SK-MEL-5 (cell line): ENCODE data around the gene CACNA1D. TPM values are rescaled to one million over a fixed set of nuclear protein-coding genes. Genes with fewer than 3 reads are reported as not detected.
"Not testable (repeated sequence)": the region's sequence is repeated elsewhere in the genome, so short reads cannot be mapped to it uniquely, and the experiment has no call there.

ENCODE experiments used
- DNase-seq: peaks from one replicate; pipeline ENCODE4 v3.0.0-alpha.2; 2016; ENCODE audit warnings: low read depth, low spot score
- in situ Hi-C: cut with HindIII; loops from 2 replicates; pipeline ENCODE4 v1.10.0; 2016; ENCODE audit warnings: low sequenced_read_pairs, high pct_unique_total_duplicates, low pct_unique_long_range_greater_than_20kb
- polyA plus RNA-seq, 2 experiments: library from polyadenylated mRNA; depleted of rRNA; stranded (reverse); fragments of >200 nt; gene quantifications; 2 replicates each; pipeline ENCODE4 v1.2.3, GENCODE V29; 2015
- total RNA-seq: library from RNA; depleted of rRNA; stranded (reverse); fragments of >200 nt; shearing (Covaris generic); gene quantifications from 2 replicates; pipeline ENCODE4 v1.2.3, GENCODE V29; 2014; rRNA removed

The CACNA1D gene
- total RNA-seq: 3.2 and 5.3 TPM in 2 replicates
- 3.2 and 6.1 TPM in 2 replicates for polyA plus RNA-seq (2015; cell fraction: cytosol; rRNA removed)
- polyA plus RNA-seq (2015; cell fraction: nucleus; rRNA removed): 12.1 and 33.1 TPM in 2 replicates

DNA sequence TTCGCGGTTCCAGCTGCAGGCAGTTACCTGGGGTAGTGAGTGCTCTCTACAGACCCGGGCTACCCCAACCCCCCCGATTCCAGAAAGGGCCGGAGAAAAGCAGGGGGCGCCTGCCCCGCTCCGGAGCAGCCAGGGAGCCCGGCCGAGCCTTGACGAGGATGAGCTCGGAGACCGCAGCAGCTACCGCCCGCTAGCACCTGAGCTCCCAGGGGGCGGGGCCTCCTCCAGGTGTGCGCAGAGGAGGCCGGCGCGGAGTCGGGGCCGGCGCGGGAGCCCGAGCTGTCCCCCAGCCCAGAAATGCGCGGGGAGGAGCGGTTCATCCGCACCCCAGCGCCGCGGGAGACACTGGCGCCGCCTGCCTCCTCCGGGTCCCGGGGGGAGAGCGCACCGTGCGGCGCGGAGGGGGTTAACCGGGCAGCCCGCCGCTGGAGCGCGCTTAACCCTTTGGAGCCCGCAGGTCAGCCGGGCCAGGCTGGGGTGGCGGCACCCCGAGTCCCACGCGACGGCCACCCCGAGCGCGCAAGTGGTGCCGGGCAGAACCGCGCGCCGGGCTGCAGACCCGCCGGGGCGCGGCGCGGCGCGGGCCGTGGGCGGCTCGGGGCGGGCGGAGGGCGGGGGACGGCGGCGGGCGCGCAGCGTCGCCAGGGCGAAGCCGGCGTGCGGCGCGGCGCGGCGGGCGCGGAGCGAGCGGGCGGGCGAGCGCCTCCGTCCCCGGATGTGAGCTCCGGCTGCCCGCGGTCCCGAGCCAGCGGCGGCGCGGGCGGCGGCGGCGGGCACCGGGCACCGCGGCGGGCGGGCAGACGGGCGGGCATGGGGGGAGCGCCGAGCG is at the start of gene CACNA1D:
Gene CACNA1D, plus strand, starts transcription at position 649 of the 829 bp plus-strand sequence. CDS start 556 bp downstream, outside the sequence.
- peak; percentile 36 for DNase-seq
- in situ Hi-C loops: no loop called here

DNA sequence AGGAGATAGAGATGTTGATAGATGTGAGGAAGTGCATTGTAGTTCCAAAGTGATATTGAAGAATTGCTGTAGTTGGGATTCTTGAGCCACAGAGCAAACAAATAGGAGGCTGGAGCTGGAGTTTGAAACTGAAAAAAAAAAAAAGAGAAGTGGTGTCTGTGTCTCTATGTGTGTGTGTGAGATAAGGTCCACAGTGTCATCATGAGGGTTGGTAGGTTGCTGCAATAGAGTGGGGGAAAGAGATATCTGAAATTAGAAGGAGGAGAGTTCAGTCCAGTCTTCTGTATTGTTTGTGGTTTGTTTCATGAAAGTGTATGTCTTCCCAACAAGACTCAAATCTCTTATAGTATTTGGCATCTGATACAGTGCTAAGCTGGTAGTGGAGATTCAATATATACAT is 37.3 kb upstream of the CACNA1D start:
- DNase-seq: no peak
- in situ Hi-C loops: no loop called here

- in situ Hi-C loops: no loop called here
- no peak for DNase-seq
Observed at GRCh38 chr3:53460326-53460725, 34.1 kb upstream of the CACNA1D start.

GRCh38 chr3:53464424-53464823 is 30.0 kb upstream of the CACNA1D start:
- in situ Hi-C loops: no loop called here
- no peak for DNase-seq

DNA sequence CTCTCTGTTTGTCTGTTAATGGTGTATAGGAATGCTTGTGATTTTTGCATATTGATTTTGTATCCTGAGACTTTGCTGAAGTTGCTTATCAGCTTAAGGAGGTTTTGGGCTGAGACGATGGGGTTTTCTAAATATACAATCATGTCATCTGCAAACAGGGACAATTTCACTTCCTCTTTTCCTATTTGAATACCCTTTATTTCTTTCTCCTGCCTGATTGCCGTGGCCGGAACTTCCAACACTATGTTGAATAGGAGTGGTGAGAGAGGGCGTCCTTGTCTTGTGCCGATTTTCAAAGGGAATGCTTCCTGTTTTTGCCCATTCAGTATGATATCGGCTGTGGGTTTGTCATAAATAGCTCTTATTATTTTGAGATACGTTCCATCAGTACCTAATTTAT is 24.7 kb upstream of the CACNA1D start:
- DNase-seq, in situ Hi-C loops: not testable (repeated sequence)

GRCh38 chr3:53473422-53473821 is 21.0 kb upstream of the CACNA1D start:
- in situ Hi-C loops: no loop called here

GRCh38 chr3:53476372-53476771 is 18.0 kb upstream of the CACNA1D start:
- in situ Hi-C loops, DNase-seq: not testable (repeated sequence)

More at GRCh38 chr3:53473422-53473821, 21.0 kb upstream of the CACNA1D start:
- DNase-seq: no peak

- in situ Hi-C loops: not testable (repeated sequence)
Observed at GRCh38 chr3:53477689-53478088, 16.7 kb upstream of the CACNA1D start.

GRCh38 chr3:53478166-53478830 is 16.1 kb upstream of the CACNA1D start:
- peak; percentile 100 for DNase-seq
- in situ Hi-C loops: no loop called here

More at GRCh38 chr3:53477689-53478088, 16.7 kb upstream of the CACNA1D start:
- not testable (repeated sequence) for DNase-seq

- DNase-seq: peak; percentile 45
- in situ Hi-C loops: no loop called here
Observed at GRCh38 chr3:53478921-53479664, 15.3 kb upstream of the CACNA1D start.

- DNase-seq: no peak
- in situ Hi-C loops: no loop called here
Observed at GRCh38 chr3:53482227-53482626, 12.2 kb upstream of the CACNA1D start.

DNA sequence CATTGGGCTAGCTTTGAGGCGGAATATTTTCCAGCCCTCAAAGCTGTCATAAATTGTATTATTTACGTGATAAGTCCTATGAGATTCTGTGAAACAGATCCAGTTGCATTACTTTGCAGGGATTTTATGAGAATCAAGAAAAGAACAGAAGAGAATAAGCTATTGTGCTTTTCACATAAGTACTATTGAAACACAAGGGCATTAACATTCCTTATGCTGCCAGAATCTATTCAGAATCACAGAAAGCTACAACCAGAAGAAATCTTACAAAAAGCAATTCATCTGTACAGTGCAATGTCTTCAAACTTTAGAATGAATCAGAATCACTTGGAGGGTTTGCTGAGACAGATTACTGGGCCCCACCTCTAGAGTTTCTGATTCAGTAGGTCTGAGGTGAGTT is 10.6 kb upstream of the CACNA1D start:
- peak; percentile 69 for DNase-seq
- in situ Hi-C loops: no loop called here

DNA sequence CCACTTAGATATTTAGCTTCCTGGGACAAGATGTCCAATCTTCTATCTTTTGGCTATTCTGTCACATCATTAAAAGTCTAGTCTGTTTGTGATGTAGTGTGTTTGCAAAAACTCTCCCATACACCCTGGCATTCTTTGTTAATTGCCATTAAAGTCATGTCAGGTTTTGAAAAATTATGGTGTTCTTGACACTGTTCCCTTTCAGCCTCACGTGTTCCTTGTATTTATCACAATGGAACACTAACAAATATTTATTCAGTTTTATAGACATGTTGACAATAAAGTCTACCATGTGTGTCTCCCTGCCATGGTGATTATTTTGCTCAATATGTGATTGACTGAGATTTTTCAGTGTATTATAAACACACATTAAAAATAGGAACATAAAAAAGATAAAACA is 9.4 kb upstream of the CACNA1D start:
- no peak for DNase-seq
- in situ Hi-C loops: no loop called here

GRCh38 chr3:53485675-53486403 is 8.6 kb upstream of the CACNA1D start:
- in situ Hi-C loops: no loop called here
- peak; percentile 14 for DNase-seq

DNA sequence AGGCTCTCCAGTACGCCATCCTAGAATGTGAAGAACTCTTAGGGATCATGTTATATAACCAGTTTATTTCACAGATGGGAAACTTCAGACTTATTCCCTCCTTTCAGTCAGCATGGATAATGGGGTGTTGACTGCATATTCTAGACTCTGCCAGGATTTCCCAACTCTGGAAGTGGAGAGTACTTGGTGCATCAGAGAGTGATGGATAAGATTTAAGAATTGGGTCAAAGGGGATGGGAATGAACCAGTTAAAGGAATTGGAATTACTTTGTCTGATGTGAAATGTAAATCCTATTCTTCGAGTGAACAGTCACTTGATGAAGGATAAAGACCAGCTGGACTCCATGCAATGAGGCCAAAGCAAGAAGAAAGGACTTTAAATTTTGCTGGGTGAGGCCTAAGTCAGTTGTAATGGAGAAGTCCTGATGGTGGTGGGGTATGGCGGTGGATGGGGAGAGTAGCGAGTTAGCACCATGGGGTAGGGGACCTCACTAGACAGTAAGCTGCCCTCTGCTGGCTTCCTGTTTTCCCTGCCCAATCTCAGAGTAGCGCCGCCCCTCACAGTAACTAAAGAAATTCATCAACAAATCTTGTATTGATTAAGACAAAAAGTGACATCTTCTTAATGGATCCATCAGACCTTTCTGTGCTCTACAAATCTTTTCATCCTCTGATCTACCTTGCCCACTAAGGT is 7.3 kb upstream of the CACNA1D start:
- DNase-seq: peak; percentile 19
- in situ Hi-C loops: no loop called here

- in situ Hi-C loops: no loop called here
- DNase-seq: no peak
Observed at GRCh38 chr3:53489386-53489785, 5.0 kb upstream of the CACNA1D start.
